Measurements from ENCODE around the gene MICA.

MICA gene

DNA sequence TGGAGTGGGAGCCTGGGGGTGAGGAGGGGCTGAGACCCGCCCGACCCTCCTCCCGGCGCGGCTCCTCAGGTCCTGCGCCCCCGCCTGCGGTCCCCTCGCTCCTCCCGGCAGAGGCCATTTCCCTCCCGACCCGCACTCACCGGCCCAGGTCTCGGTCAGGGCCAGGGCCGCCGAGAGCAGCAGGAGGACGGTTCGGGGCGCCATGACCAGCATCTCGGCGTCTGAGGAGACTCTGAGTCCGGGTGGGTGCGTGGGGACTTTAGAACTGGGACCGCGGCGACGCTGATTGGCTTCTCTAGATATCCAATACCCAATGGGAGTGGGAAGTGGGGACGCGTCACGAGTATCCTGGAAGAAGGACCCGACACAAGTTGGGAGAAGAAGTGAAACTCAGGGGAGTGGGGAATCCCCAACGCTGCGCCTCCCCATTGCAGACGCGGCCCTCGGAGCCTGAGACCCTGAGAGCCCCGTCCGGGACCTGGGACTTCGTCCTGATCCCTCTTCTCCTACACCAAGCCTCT is 46.4 kb upstream of the MICA start, which contains the start of gene HLA-B:
Gene HLA-B (minus strand): TSS at position 234 of the 521 bp plus-strand sequence. CDS start 21 bp downstream, at position 213.
- Histone ChIP-seq H3K36me3 (ENCODE audit: control insufficient read depth, insufficient read depth, low read length) (peaks cover 29% of the 10 kb centered on the region), H3K4me3 (replicated peaks; ENCODE audit: low read depth, low read length) (peak within 1 kb of the TSS; percentile 88), H3K27me3 (replicated peaks; ENCODE audit: control insufficient read depth, insufficient read depth, low read length) (no peaks in the 10 kb centered on the region)
- DNase-seq (ENCODE audit: extremely low read depth, insufficient read length) = peak; percentile 88
- TF ChIP-seq, protein P1, sequence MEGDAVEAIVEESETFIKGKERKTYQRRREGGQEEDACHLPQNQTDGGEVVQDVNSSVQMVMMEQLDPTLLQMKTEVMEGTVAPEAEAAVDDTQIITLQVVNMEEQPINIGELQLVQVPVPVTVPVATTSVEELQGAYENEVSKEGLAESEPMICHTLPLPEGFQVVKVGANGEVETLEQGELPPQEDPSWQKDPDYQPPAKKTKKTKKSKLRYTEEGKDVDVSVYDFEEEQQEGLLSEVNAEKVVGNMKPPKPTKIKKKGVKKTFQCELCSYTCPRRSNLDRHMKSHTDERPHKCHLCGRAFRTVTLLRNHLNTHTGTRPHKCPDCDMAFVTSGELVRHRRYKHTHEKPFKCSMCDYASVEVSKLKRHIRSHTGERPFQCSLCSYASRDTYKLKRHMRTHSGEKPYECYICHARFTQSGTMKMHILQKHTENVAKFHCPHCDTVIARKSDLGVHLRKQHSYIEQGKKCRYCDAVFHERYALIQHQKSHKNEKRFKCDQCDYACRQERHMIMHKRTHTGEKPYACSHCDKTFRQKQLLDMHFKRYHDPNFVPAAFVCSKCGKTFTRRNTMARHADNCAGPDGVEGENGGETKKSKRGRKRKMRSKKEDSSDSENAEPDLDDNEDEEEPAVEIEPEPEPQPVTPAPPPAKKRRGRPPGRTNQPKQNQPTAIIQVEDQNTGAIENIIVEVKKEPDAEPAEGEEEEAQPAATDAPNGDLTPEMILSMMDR (IDR thresholded peaks at IDR 0.05; ENCODE audit: insufficient read depth, low read length, poor library complexity, severe bottlenecking) = no peak

GRCh38 chr6:31357886-31358285 is 45.5 kb upstream of the MICA start:
- H3K27me3 ChIP-seq (replicated peaks; ENCODE audit: control insufficient read depth, insufficient read depth, low read length) = no peaks in the 10 kb centered on the region
- TF ChIP-seq, protein P1 (IDR thresholded peaks at IDR 0.05; ENCODE audit: insufficient read depth, low read length, poor library complexity, severe bottlenecking) = no peak
- no peak for DNase-seq (ENCODE audit: extremely low read depth, insufficient read length)
- H3K36me3 ChIP-seq (ENCODE audit: control insufficient read depth, insufficient read depth, low read length) = peaks cover 28% of the 10 kb centered on the region
- peak overlapping the region; percentile 61 for H3K4me3 ChIP-seq (replicated peaks; ENCODE audit: low read depth, low read length)

- H3K27me3 ChIP-seq (replicated peaks; ENCODE audit: control insufficient read depth, insufficient read depth, low read length) = no peaks in the 10 kb centered on the region
- DNase-seq (ENCODE audit: extremely low read depth, insufficient read length) = no peak
- H3K36me3 ChIP-seq (ENCODE audit: control insufficient read depth, insufficient read depth, low read length) = peaks cover 27% of the 10 kb centered on the region
- TF ChIP-seq, protein P1 (IDR thresholded peaks at IDR 0.05; ENCODE audit: insufficient read depth, low read length, poor library complexity, severe bottlenecking) = no peak
- H3K4me3 ChIP-seq (replicated peaks; ENCODE audit: low read depth, low read length) = peak overlapping the region; percentile 16; the same call in 1 of the 2 replicates
Measured at GRCh38 chr6:31358302-31358701, 45.1 kb upstream of the MICA start.

- Histone ChIP-seq H3K36me3 (ENCODE audit: control insufficient read depth, insufficient read depth, low read length) (peaks cover 16% of the 10 kb centered on the region), H3K27me3 (replicated peaks; ENCODE audit: control insufficient read depth, insufficient read depth, low read length) (no peaks in the 10 kb centered on the region), H3K4me3 (replicated peaks; ENCODE audit: low read depth, low read length) (no peak overlapping the region)
- TF ChIP-seq, protein P1 (IDR thresholded peaks at IDR 0.05; ENCODE audit: insufficient read depth, low read length, poor library complexity, severe bottlenecking) = no peak
- no peak for DNase-seq (ENCODE audit: extremely low read depth, insufficient read length)
Measured at GRCh38 chr6:31359581-31359980, 43.8 kb upstream of the MICA start.

GRCh38 chr6:31362751-31363150 is 40.6 kb upstream of the MICA start:
- H3K27me3 ChIP-seq (replicated peaks; ENCODE audit: control insufficient read depth, insufficient read depth, low read length) = no peaks in the 10 kb centered on the region
- no peak overlapping the region for H3K4me3 ChIP-seq (replicated peaks; ENCODE audit: low read depth, low read length)
- no peak for DNase-seq (ENCODE audit: extremely low read depth, insufficient read length)
- TF ChIP-seq, protein P1 (IDR thresholded peaks at IDR 0.05; ENCODE audit: insufficient read depth, low read length, poor library complexity, severe bottlenecking) = no peak
- no peaks in the 10 kb centered on the region for H3K36me3 ChIP-seq (ENCODE audit: control insufficient read depth, insufficient read depth, low read length)

GRCh38 chr6:31363811-31364210 is 39.6 kb upstream of the MICA start:
- Histone ChIP-seq H3K36me3 (ENCODE audit: control insufficient read depth, insufficient read depth, low read length) (no peaks in the 10 kb centered on the region), H3K4me3 (replicated peaks; ENCODE audit: low read depth, low read length) (no peak overlapping the region), H3K27me3 (replicated peaks; ENCODE audit: control insufficient read depth, insufficient read depth, low read length) (no peaks in the 10 kb centered on the region)
- no peak for DNase-seq (ENCODE audit: extremely low read depth, insufficient read length)
- TF ChIP-seq, protein P1 (IDR thresholded peaks at IDR 0.05; ENCODE audit: insufficient read depth, low read length, poor library complexity, severe bottlenecking) = no peak
